KOPT-K1 (cell line): ENCODE measurements around the gene PACSIN3.

Source experiments
- H3K27ac ChIP-seq: fragments of 200-600 bp; sonication (generic); 2 replicates; pipeline ENCODE4 v1.5.1; 2016; ENCODE audit warnings: antibody characterized with exemption, mild to moderate bottlenecking, low read depth, low read length; ENCODE audit not compliant: poor library complexity, severe bottlenecking
- H3K36me3 ChIP-seq: fragments of 200-600 bp; sonication (generic); 2 replicates; pipeline ENCODE4 v1.5.1; 2017; ENCODE audit warnings: antibody characterized with exemption, mild to moderate bottlenecking, low read length, moderate library complexity; ENCODE audit not compliant: insufficient read depth
- H3K9me3 ChIP-seq: fragments of 200-600 bp; sonication (generic); 2 replicates; pipeline ENCODE4 v1.5.1; 2017; ENCODE audit warnings: antibody characterized with exemption, low read length, mild to moderate bottlenecking; ENCODE audit not compliant: insufficient read depth, poor library complexity, severe bottlenecking

The PACSIN3 gene

DNA sequence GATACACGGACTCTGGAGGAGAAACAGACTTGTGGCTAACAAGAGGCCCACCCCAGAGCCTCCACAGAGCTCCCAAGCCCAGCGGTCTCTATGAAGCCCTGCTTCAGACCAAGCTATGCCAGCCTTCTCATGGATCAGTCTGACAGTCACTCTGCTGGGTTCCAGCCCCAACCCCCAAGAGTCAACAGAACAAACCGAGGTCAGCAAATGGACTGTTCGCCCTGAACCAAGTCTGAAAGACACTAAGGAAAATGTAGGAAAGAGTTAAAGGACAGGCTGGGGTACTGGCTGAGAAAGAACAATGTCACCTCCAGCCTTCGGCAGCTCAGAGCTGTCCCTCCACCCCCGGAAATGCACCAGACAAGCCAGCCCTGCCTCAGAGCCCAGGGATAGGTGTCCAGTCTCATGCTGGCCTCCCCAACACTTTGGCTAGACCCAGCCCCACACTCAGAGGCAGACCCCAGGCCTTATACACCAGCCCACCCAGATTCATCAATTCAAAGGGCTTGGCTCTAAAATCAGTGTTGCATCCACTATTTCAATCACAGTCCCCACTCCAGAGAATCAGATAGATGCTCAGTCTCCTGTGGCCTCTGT is 13.4 kb downstream of the PACSIN3 start:
- Histone ChIP-seq H3K36me3 (peaks cover 72% of the 10 kb centered on the region), H3K9me3 (no peaks in the 10 kb centered on the region), H3K27ac (no peak overlapping the region)

DNA sequence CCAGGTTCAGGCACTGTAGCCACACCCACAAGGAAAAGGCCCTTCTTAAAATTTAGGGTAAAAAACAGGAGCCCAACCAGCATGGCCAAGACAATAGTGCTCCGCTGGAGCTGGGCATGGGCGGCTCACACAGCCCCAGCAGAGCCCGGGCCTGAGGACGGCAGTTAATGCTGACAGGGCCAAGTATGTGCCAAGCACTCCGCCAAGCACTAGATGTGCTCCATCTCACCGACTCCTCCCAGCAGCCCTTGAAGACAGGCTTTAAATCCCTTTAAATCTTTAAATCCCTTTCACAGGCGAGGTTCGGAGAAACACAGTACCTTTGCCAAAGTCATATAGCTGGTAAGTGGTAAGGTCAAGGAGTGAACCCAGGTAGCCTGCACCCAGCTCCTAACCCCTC is 14.4 kb downstream of the PACSIN3 start:
- H3K9me3 ChIP-seq, result no peaks in the 10 kb centered on the region
- H3K36me3 ChIP-seq, result peaks cover 82% of the 10 kb centered on the region

GRCh38 chr11:47171061-47171838 is 15.0 kb downstream of the PACSIN3 start:
- Histone ChIP-seq H3K27ac (no peak overlapping the region), H3K9me3 (no peaks in the 10 kb centered on the region), H3K36me3 (peaks cover 88% of the 10 kb centered on the region)

More for the DNA sequence above, 14.4 kb downstream of the PACSIN3 start:
- no peak overlapping the region for H3K27ac ChIP-seq

DNA sequence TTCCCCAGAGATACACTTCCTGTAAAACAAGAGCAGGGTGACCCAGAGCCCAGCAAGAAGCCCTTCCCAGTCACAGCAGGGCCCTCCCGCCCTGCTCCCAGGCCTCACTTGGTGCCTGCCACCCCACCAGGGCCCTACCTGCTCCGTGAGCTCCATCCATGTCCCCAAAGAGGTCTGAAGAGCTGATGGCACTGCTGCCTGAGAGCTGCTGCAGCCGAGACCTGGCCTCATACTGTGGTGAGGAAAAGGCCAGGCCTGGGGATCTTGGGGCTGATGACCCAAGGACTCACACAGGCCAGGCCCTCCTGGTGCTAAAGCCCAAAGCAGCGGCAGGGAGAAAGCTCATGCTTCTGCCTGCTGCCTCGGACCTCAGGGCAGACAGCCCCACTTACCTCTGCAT is 19.9 kb downstream of the PACSIN3 start:
- Histone ChIP-seq H3K9me3 (no peaks in the 10 kb centered on the region), H3K27ac (no peak overlapping the region), H3K36me3 (peaks cover 99% of the 10 kb centered on the region)

GRCh38 chr11:47165253-47165840 is 20.9 kb downstream of the PACSIN3 start:
- Histone ChIP-seq H3K36me3 (peaks cover 99% of the 10 kb centered on the region), H3K27ac (no peak overlapping the region), H3K9me3 (no peaks in the 10 kb centered on the region)

GRCh38 chr11:47164321-47164720 is 21.9 kb downstream of the PACSIN3 start:
- Histone ChIP-seq H3K27ac (no peak overlapping the region), H3K36me3 (peaks cover 94% of the 10 kb centered on the region)

GRCh38 chr11:47163898-47164297 is 22.3 kb downstream of the PACSIN3 start:
- no peak overlapping the region for H3K27ac ChIP-seq
- H3K36me3 ChIP-seq, result peaks cover 89% of the 10 kb centered on the region

More at GRCh38 chr11:47164321-47164720, 21.9 kb downstream of the PACSIN3 start:
- no peaks in the 10 kb centered on the region for H3K9me3 ChIP-seq

GRCh38 chr11:47163193-47163592 is 23.0 kb downstream of the PACSIN3 start:
- H3K9me3 ChIP-seq, result no peaks in the 10 kb centered on the region
- H3K27ac ChIP-seq, result no peak overlapping the region
- peaks cover 82% of the 10 kb centered on the region for H3K36me3 ChIP-seq

More at GRCh38 chr11:47163898-47164297, 22.3 kb downstream of the PACSIN3 start:
- H3K9me3 ChIP-seq, result no peaks in the 10 kb centered on the region

DNA sequence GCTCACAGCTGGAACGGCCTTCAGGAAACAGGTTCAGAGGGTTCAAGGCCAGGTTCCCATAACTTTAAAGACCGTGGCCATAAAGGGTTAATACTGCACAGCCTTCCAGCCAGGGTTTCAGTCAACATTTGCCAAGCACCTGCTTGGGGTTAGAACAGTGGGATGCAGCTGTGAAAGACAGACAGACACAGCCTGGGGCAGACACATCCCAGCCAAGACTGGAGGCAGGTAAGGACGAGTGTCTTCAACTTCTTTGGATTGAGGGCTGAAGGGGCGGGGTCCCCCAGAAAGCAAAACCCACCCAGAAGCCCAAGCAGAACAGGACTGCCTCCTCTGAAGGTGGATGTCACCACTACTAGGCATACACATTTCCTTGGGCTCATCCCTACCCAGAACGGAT is 23.8 kb downstream of the PACSIN3 start:
- peaks cover 75% of the 10 kb centered on the region for H3K36me3 ChIP-seq
- no peak overlapping the region for H3K27ac ChIP-seq
- H3K9me3 ChIP-seq, result no peaks in the 10 kb centered on the region

GRCh38 chr11:47161890-47162289 is 24.3 kb downstream of the PACSIN3 start:
- Histone ChIP-seq H3K27ac (no peak overlapping the region), H3K9me3 (no peaks in the 10 kb centered on the region), H3K36me3 (peaks cover 69% of the 10 kb centered on the region)

DNA sequence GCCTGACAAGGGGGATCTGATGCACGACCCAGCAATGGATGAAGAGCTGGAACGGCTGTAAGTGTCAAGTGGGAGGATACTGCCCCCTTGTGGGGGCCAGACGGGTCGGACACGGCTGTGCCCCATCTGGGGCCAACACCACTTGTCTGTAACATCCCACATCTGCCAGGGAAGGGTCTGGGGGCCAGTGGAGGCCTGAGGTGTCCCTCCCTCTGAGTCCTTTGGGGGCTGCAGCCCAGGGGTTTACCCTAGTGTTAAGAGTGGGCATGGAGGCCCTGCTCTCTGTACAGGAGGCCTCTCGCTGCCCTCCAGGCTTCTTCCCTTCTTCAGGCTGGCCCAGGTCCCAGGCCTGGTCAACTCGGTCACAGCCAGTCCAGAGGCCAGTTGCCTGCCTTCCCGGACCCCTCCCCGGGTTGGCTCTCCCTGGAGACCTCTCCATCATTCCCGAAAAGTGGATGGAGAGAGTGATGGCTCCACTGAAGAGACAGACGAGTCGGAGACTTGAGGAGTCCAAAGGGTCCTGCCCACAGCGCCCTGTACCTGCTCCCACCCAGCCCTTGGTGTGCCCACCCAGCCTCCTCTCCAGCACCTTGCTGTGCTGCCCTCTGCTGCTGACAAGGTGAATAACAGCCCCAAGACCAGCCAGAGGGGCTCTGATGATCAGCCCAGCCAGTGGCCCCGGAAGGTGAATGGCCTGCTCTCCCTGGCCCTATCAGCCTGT is 24.9 kb downstream of the PACSIN3 start:
- H3K36me3 ChIP-seq, result peaks cover 63% of the 10 kb centered on the region
- no peak overlapping the region for H3K27ac ChIP-seq
- no peaks in the 10 kb centered on the region for H3K9me3 ChIP-seq

DNA sequence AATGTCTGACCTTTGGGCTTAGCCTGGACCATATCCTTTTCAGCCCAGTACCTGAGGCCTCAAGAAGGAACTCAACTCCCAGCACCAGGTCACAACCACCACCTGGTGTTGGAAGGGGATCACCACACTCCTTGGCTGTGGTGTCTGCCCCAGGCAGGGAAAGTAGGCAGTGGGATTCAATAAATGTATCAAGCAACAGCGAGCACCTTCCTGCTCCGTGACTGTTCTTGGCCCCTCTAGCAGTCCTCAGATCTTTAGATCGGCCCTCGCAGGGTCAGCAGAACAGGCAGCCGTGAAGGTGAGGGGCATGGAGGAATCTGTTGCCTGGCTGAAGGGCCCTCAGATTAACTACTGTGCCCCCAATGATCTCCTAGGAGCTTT is 25.5 kb downstream of the PACSIN3 start:
- Histone ChIP-seq H3K9me3 (no peaks in the 10 kb centered on the region), H3K36me3 (peaks cover 58% of the 10 kb centered on the region), H3K27ac (no peak overlapping the region)

- H3K27ac ChIP-seq, result no peak overlapping the region
- H3K36me3 ChIP-seq, result peaks cover 33% of the 10 kb centered on the region
- no peaks in the 10 kb centered on the region for H3K9me3 ChIP-seq
These were observed 28.0 kb downstream of the PACSIN3 start for GRCh38 chr11:47158242-47158641.

DNA sequence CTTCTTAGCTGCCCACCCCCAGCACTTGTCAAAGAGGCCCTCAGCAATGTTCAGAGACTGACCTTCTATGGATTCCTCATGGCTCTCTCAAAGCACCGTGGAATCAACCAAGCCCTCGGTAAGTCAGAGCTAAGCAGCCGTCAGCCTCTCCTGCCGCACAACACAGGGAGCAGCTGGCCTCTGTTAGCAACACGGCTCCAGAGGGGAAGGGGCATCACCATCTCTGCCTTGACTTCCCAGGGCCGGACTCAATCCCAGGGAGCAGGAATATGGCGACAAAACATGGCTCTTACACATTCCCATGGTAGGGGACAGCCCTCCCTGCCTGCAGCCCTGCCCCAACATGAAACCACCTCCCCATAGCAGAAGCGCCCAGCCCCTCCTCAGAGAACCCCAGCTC is 28.4 kb downstream of the PACSIN3 start:
- peaks cover 29% of the 10 kb centered on the region; the same call in 1 of the 2 replicates for H3K36me3 ChIP-seq
- H3K9me3 ChIP-seq, result no peaks in the 10 kb centered on the region
- H3K27ac ChIP-seq, result no peak overlapping the region

- Histone ChIP-seq H3K27ac (no peak overlapping the region), H3K36me3 (peaks cover 21% of the 10 kb centered on the region; the same call in 1 of the 2 replicates), H3K9me3 (no peaks in the 10 kb centered on the region)
These were observed 29.3 kb downstream of the PACSIN3 start for GRCh38 chr11:47156951-47157350.
